GM23338 (cell line): ENCODE results near the gene SMOC1. TPM values are rescaled to one million over a fixed set of nuclear protein-coding genes. Genes with fewer than 3 reads are reported as not detected.

Experiments used
- ATAC-seq: fragments of 200-7000 bp; cut with Tn5 transposase; 3 replicates; pipeline ENCODE4 v1.9.1; 2020
- DNase-seq: peaks from one replicate; pipeline ENCODE4 v3.0.0-alpha.2; 2015; ENCODE audit warnings: low spot score
- H2AFZ ChIP-seq: fragments of 200-600 bp; sonication (generic); 2 replicates; pipeline ENCODE4 v1.8.0; 2016; ENCODE audit warnings: antibody characterized with exemption, mild to moderate bottlenecking, moderate library complexity
- H3F3A ChIP-seq: fragments of 200-600 bp; sonication (generic); replicated peaks from 2 replicates; pipeline ENCODE4 v1.8.0; 2017; ENCODE audit warnings: antibody characterized with exemption, mixed run types, low read depth
- H3K27ac ChIP-seq: fragments of 200-600 bp; sonication (generic); 2 replicates; pipeline ENCODE4 v1.6.1; 2016; ENCODE audit warnings: low read depth
- H3K27me3 ChIP-seq: fragments of 200-600 bp; sonication (generic); 2 replicates; pipeline ENCODE4 v1.8.0; 2016; ENCODE audit warnings: mild to moderate bottlenecking, mixed run types, moderate library complexity; ENCODE audit not compliant: insufficient read depth
- H3K36me3 ChIP-seq: fragments of 200-600 bp; sonication (generic); 2 replicates; pipeline ENCODE4 v1.8.0; 2016; ENCODE audit warnings: mild to moderate bottlenecking; ENCODE audit not compliant: insufficient read depth
- H3K4me1 ChIP-seq: fragments of 200-600 bp; sonication (generic); 2 replicates; pipeline ENCODE4 v1.8.0; 2016; ENCODE audit warnings: mild to moderate bottlenecking, moderate library complexity; ENCODE audit not compliant: insufficient read depth
- H3K4me2 ChIP-seq: fragments of 200-600 bp; sonication (generic); 2 replicates; pipeline ENCODE4 v1.7.1; 2017; ENCODE audit warnings: mixed run types
- H3K4me3 ChIP-seq: fragments of 200-600 bp; sonication (generic); 2 replicates; pipeline ENCODE4 v1.6.1; 2016; ENCODE audit warnings: mixed run types
- H3K79me2 ChIP-seq: fragments of 200-600 bp; sonication (generic); replicated peaks from 2 replicates; pipeline ENCODE4 v1.8.0; 2017; ENCODE audit warnings: mild to moderate bottlenecking; ENCODE audit not compliant: insufficient read depth
- H3K9me2 ChIP-seq: fragments of 200-600 bp; sonication (generic); 2 replicates; pipeline ENCODE4 v1.8.0; 2017; ENCODE audit not compliant: insufficient read depth
- H4K20me1 ChIP-seq: fragments of 200-600 bp; sonication (generic); replicated peaks from 2 replicates; pipeline ENCODE4 v1.8.0; 2017; ENCODE audit warnings: mild to moderate bottlenecking; ENCODE audit not compliant: insufficient read depth
- H3K27ac Mint-ChIP-seq: 2 replicates; pipeline ENCODE4 v1.8.0; 2020; ENCODE audit warnings: inconsistent platforms, mild to moderate bottlenecking, moderate library complexity, mixed read lengths
- H3K27me3 Mint-ChIP-seq: 3 replicates; pipeline ENCODE4 v1.8.0; 2022; ENCODE audit warnings: low read depth, mild to moderate bottlenecking, moderate library complexity, mixed read lengths, inconsistent platforms; ENCODE audit not compliant: insufficient read depth, poor library complexity
- H3K36me3 Mint-ChIP-seq: 3 replicates; pipeline ENCODE4 v1.8.0; 2021; ENCODE audit warnings: low read depth, mild to moderate bottlenecking, inconsistent platforms, moderate library complexity, mixed read lengths
- H3K4me1 Mint-ChIP-seq: 3 replicates; pipeline ENCODE4 v1.8.0; 2020; ENCODE audit warnings: mild to moderate bottlenecking, inconsistent platforms, mixed read lengths
- H3K4me3 Mint-ChIP-seq: 3 replicates; pipeline ENCODE4 v1.8.0; 2021; ENCODE audit warnings: moderate library complexity, mild to moderate bottlenecking, inconsistent platforms, mixed read lengths
- H3K9me3 Mint-ChIP-seq: 3 replicates; pipeline ENCODE4 v1.8.0; 2020; ENCODE audit warnings: moderate library complexity, mild to moderate bottlenecking, inconsistent platforms, mixed read lengths
- CREB1 ChIP-seq: fragments of 250-450 bp; sonication (Bioruptor Pico); IDR thresholded peaks from 2 replicates; pipeline ENCODE4 v1.5.0; 2020; ENCODE audit warnings: low read depth, mild to moderate bottlenecking, moderate library complexity
- CTCF ChIP-seq, 2 experiments: fragments of 200-600 bp in 1 of 2; sonication (generic) in 1 of 2; conservative IDR thresholded peaks; 2 replicates each; pipeline versions ENCODE4 v1.5.1 to v1.6.1; 2016 to 2017; ENCODE audit warnings: antibody characterized with exemption in 2 of 2, low read depth in 2 of 2, mild to moderate bottlenecking in 2 of 2, moderate library complexity in 1 of 2
- EZH2phosphoT487 ChIP-seq: fragments of 200-600 bp; sonication (generic); IDR thresholded peaks from one replicate; pipeline ENCODE4 v1.8.1; 2018; ENCODE audit warnings: antibody characterized with exemption; ENCODE audit not compliant: unreplicated experiment
- NANOG ChIP-seq: IDR thresholded peaks from 2 replicates; pipeline ENCODE4 v1.6.1; 2016; ENCODE audit warnings: antibody characterized with exemption, borderline replicate concordance
- POLR2AphosphoS5 ChIP-seq: IDR thresholded peaks from 2 replicates; pipeline ENCODE4 v1.6.1; 2016; ENCODE audit warnings: antibody characterized with exemption, low read depth
- REST ChIP-seq: IDR thresholded peaks from one replicate; pipeline ENCODE4 v1.6.1; 2018; ENCODE audit warnings: antibody characterized with exemption; ENCODE audit not compliant: unreplicated experiment
- STAT1 ChIP-seq: IDR thresholded peaks from one replicate; pipeline ENCODE4 v1.6.1; 2016; ENCODE audit warnings: antibody characterized with exemption; ENCODE audit not compliant: unreplicated experiment
- ZNF114 ChIP-seq: fragments of 250-450 bp; sonication (Bioruptor Pico); IDR thresholded peaks from 2 replicates; pipeline ENCODE4 v1.5.0; 2020; ENCODE audit warnings: mild to moderate bottlenecking, moderate library complexity
- ZNF331 ChIP-seq: fragments of 250-450 bp; sonication (Bioruptor Pico); IDR thresholded peaks from 2 replicates; pipeline ENCODE4 v1.5.0; 2020; ENCODE audit warnings: low read depth, mild to moderate bottlenecking, moderate library complexity
- ZNF462 ChIP-seq: fragments of 250-450 bp; sonication (Bioruptor Pico); IDR thresholded peaks from 2 replicates; pipeline ENCODE4 v1.5.0; 2020; ENCODE audit warnings: mild to moderate bottlenecking, moderate library complexity
- polyA plus RNA-seq: library from polyadenylated mRNA; unstranded; fragments of >200 nt; fragmentation: Nextera tagmentation; extraction: Ambion mirVana; gene quantifications from 2 replicates; pipeline ENCODE4 v1.2.1, GENCODE V29; 2016
- total RNA-seq: library from RNA; depleted of rRNA; stranded (reverse); fragments of >200 nt; shearing (Covaris generic); gene quantifications from 2 replicates; pipeline ENCODE4 v1.2.3, GENCODE V29; 2014

SMOC1 gene
- total and polyA plus RNA-seq, 2 experiments from 2014 or later, result 0.79 to 1.6 TPM

- no peak overlapping the region for H3K27ac Mint-ChIP-seq
- H3K9me3 Mint-ChIP-seq, result peaks cover 20% of the 10 kb centered on the region
- H3K27ac ChIP-seq, result no peak overlapping the region
- ATAC-seq, result peak; percentile 79
- H3K4me2 ChIP-seq, result peak overlapping the region; percentile 61
- peaks cover 18% of the 10 kb centered on the region for H3K4me1 ChIP-seq
- no peaks in the 10 kb centered on the region; the same call in 1 of the 2 replicates for H3K9me2 ChIP-seq
- H3K4me1 Mint-ChIP-seq, result peaks cover 26% of the 10 kb centered on the region
- H3F3A ChIP-seq, result no peaks in the 10 kb centered on the region
- DNase-seq, result no peak
- peaks cover 5% of the 10 kb centered on the region; the same call in 2 of the 3 replicates for H3K36me3 Mint-ChIP-seq
- TF ChIP-seq STAT1 (no peak), ZNF462 (CRISPR knock-in tag) (no peak), ZNF331 (CRISPR knock-in tag) (no peak), POLR2AphosphoS5 (no peak)
- H3K27me3 Mint-ChIP-seq, result peaks cover 8% of the 10 kb centered on the region
- H2AFZ ChIP-seq, result peak overlapping the region; percentile 76; the same call in 1 of the 2 replicates
- H3K27me3 ChIP-seq, result no peaks in the 10 kb centered on the region
- H3K4me3 ChIP-seq, result no peak overlapping the region
- H4K20me1 ChIP-seq, result no peaks in the 10 kb centered on the region
- H3K4me3 Mint-ChIP-seq, result no peak overlapping the region; the same call in 2 of the 3 replicates
- no peaks in the 10 kb centered on the region for H3K79me2 ChIP-seq
- H3K36me3 ChIP-seq, result no peaks in the 10 kb centered on the region
Observed at GRCh38 chr14:69861025-69861569, 18.1 kb upstream of the SMOC1 start.

GRCh38 chr14:69863083-69863482 lies 16.1 kb upstream of the SMOC1 start:
- H3F3A ChIP-seq, result no peaks in the 10 kb centered on the region
- H3K27ac ChIP-seq, result no peak overlapping the region
- peaks cover 30% of the 10 kb centered on the region for H3K9me3 Mint-ChIP-seq
- H3K4me1 Mint-ChIP-seq, result peaks cover 26% of the 10 kb centered on the region
- H3K4me1 ChIP-seq, result peaks cover 18% of the 10 kb centered on the region
- no peaks in the 10 kb centered on the region for H3K79me2 ChIP-seq
- no peak overlapping the region for H3K4me3 ChIP-seq
- H3K36me3 Mint-ChIP-seq, result peaks cover 9% of the 10 kb centered on the region; the same call in 2 of the 3 replicates
- H3K4me2 ChIP-seq, result no peak overlapping the region
- H3K27me3 ChIP-seq, result no peaks in the 10 kb centered on the region
- peaks cover 8% of the 10 kb centered on the region for H3K27me3 Mint-ChIP-seq
- no peak overlapping the region for H2AFZ ChIP-seq
- no peaks in the 10 kb centered on the region for H4K20me1 ChIP-seq
- no peak overlapping the region for H3K27ac Mint-ChIP-seq
- DNase-seq, result no peak
- H3K4me3 Mint-ChIP-seq, result no peak overlapping the region
- ATAC-seq, result no peak
- H3K9me2 ChIP-seq, result no peaks in the 10 kb centered on the region; the same call in 1 of the 2 replicates
- no peaks in the 10 kb centered on the region; the same call in 1 of the 2 replicates for H3K36me3 ChIP-seq
- TF ChIP-seq CREB1 (no peak), ZNF114 (CRISPR knock-in tag) (no peak), REST (no peak), NANOG (no peak), ZNF331 (CRISPR knock-in tag) (no peak), CTCF (conservative IDR thresholded peaks at IDR 0.05; ENCODE audit: low read depth in 2 of 2) (no peak), EZH2phosphoT487 (no peak)
